VCaP (cell line): ENCODE data around the gene GHRH.

Experiments used
- H3K27ac ChIP-seq: fragments of 450-650 bp; 2 replicates; pipeline ENCODE4 v1.5.1; 2017
- CTCF ChIP-seq: fragments of 450-650 bp; conservative IDR thresholded peaks from 2 replicates; pipeline ENCODE4 v1.5.1; 2017; ENCODE audit warnings: mild to moderate bottlenecking, moderate library complexity

GHRH gene

GRCh38 chr20:37243076-37243936 is 18.3 kb downstream of the GHRH start:
- TF ChIP-seq CTCF = peak; percentile 23; the same call in 1 of the 2 replicates
- H3K27ac ChIP-seq = peak overlapping the region; percentile 63

GRCh38 chr20:37242503-37242902 is 19.1 kb downstream of the GHRH start:
- TF ChIP-seq CTCF = no peak
- H3K27ac ChIP-seq = no peak overlapping the region

DNA sequence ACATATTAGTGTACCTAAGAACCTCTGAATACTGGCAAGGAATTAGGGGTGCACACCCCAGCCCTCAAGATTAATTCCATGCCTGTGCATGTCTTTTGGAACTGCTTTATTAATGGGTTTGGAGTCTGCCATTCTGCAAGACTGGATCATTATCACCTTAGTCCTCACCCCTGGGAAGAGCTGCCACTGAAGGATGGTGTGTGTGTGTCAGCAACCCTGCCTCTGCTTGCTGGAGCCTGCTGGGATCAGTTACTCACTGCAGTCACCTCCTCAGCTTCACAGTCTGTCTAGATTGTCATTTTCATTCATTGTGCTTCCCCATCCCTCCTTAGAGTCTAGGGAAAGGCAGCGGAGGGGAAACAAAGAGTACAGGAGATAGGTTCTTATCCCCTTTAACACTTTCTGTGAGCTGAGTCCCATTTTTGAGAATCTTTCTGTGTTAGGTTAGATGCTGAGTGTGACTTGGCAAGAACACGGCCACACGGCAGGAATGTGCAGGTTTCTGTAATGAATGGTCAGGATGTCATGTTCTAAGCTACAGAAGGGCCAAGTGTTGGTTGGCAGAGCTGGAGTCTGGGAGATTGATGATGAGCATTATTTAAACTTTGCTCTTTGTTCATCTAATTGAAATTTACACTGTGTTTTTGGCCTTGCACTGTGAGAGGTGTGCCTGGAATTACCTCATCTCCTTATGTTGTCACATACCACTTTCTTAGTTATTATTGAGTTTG is 21.1 kb downstream of the GHRH start:
- H3K27ac ChIP-seq = no peak overlapping the region
- no peak for TF ChIP-seq CTCF

DNA sequence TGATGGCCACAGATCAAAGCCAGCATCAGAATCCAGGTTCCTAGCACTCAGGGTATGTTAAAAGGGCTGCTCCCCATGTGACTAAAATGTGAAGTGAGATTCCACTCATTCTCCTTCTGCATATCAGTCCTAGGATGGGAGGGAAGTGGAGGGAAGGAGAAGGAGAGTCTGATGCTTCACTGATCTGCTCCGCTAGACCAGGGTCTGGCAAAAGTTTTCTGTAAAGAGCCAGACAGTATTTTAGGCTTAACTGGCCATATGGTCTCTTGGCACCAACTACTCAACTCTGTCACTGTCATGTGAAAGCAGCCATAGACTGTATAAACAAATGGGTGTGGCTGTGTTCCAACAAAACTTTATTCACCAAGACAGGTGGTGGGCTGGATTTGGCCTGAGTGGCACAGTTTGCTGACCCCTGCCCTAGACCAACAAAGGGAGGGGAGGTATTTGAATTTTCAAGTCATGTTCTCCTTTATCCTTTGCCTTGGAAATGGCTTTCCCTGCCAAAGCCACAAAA is 22.6 kb downstream of the GHRH start:
- no peak overlapping the region for H3K27ac ChIP-seq
- TF ChIP-seq CTCF = no peak

GRCh38 chr20:37238426-37238825 is 23.2 kb downstream of the GHRH start:
- TF ChIP-seq CTCF = no peak
- no peak overlapping the region for H3K27ac ChIP-seq

DNA sequence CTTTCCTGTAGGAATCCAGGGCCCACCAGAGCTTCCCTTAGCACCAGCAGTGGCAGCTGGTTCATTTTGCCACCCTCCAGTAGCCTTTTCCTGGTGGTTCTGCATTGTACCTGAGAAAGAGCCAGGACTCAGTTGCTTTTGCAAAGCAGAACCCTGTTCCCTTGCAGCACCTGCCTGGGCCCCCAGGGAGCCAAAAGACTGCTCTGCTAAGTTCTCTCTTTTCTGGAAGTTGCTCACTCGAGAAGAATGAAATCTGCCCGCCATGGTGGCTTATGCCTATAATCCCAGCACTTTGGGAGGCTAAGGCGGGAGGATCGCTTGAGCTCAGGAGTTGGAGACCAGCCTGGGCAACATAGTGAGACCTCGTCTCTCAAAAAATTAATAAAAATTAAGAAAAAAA is 24.0 kb downstream of the GHRH start:
- TF ChIP-seq CTCF = no peak
- no peak overlapping the region for H3K27ac ChIP-seq

DNA sequence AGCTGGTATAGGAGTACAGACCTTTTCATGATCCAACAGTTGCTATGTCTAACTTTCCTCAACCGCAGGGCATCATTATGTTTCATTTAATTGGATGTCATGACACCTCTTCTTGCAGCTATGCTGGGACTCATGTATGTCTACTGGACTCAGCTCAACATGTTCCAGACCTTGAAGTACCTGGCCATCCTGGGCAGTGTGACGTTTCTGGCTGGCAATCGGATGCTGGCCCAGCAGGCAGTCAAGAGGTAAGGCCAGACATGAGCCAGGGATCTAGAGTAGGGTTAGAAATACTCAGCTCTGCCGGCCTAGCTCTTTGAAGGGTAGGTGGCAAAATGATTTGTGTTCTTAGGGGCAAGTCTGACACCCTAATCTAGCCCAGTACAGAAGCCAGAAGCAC is 25.2 kb downstream of the GHRH start:
- no peak for TF ChIP-seq CTCF
- no peak overlapping the region for H3K27ac ChIP-seq
